NCI-H1417 (cell line): ENCODE measurements around the gene RNU5B-1.
A peak's percentile ranks its signal among the peaks of the same experiment; 100 is the strongest.

Source experiments
- DNase-seq, 3 experiments: peaks; one replicate each; lab custom pipeline; 2025; lab: John Stamatoyannopoulos, UW

The RNU5B-1 gene

GRCh38 chr15:65304381-65305149 is at the start of gene RNU5B-1:
RNU5B-1 (plus strand) TSS chr15:65304677.
- DNase-seq, result peak; percentile 76 to 100 (median 91)

- DNase-seq, result no peak
Observed at GRCh38 chr15:65254758-65255157, 49.7 kb upstream of the RNU5B-1 start.

- DNase-seq, result no peak
Observed at GRCh38 chr15:65255486-65256140, 48.9 kb upstream of the RNU5B-1 start.

GRCh38 chr15:65258375-65259262 is 45.9 kb upstream of the RNU5B-1 start:
- DNase-seq, result no peak

- DNase-seq, result no peak
Observed at GRCh38 chr15:65259367-65259797, 45.1 kb upstream of the RNU5B-1 start.

GRCh38 chr15:65260968-65261367 is 43.5 kb upstream of the RNU5B-1 start:
- no peak for DNase-seq

- no peak for DNase-seq
Observed at GRCh38 chr15:65263313-65263712, 41.2 kb upstream of the RNU5B-1 start.

- no peak for DNase-seq
Observed at GRCh38 chr15:65264863-65265430, 39.5 kb upstream of the RNU5B-1 start.

GRCh38 chr15:65266469-65266868 is 38.0 kb upstream of the RNU5B-1 start:
- DNase-seq, result no peak

GRCh38 chr15:65268411-65268810 is 36.1 kb upstream of the RNU5B-1 start:
- no peak for DNase-seq

GRCh38 chr15:65270811-65271545 is 33.5 kb upstream of the RNU5B-1 start:
- DNase-seq, result peak in 2 of 3 experiments; percentile 1 to 38

- no peak for DNase-seq
Observed at GRCh38 chr15:65275104-65275727, 29.3 kb upstream of the RNU5B-1 start.

- no peak for DNase-seq
Observed at GRCh38 chr15:65275728-65276126, 28.8 kb upstream of the RNU5B-1 start.

- no peak for DNase-seq
Observed at GRCh38 chr15:65277015-65277414, 27.5 kb upstream of the RNU5B-1 start.

GRCh38 chr15:65278480-65278879 is 26.0 kb upstream of the RNU5B-1 start:
- no peak for DNase-seq

GRCh38 chr15:65285291-65286068 is 19.0 kb upstream of the RNU5B-1 start:
- DNase-seq, result peak in 1 of 3 experiments; percentile 38

- peak in 2 of 3 experiments; percentile 33 to 93 for DNase-seq
Observed at GRCh38 chr15:65286069-65286703, 18.3 kb upstream of the RNU5B-1 start.

GRCh38 chr15:65286704-65287519 is 17.6 kb upstream of the RNU5B-1 start, which contains the start of gene PARP16:
PARP16 (minus strand) TSS chr15:65286883; CDS start chr15:65286426, 457 bp downstream.
- DNase-seq, result peak; percentile 86 to 98 (median 97)

GRCh38 chr15:65287520-65287855 is 17.0 kb upstream of the RNU5B-1 start:
- peak in 2 of 3 experiments; percentile 50 to 72 for DNase-seq
